ENCODE data around the gene TESMIN.

The TESMIN gene

GRCh38 chr11:68674461-68674860, 76.9 kb downstream of the TESMIN start:
- no peak overlapping the region for H3K4me3 ChIP-seq (ENCODE audit: low read length)
- no peak for TF ChIP-seq CTCF (IDR thresholded peaks at IDR 0.05; ENCODE audit: insufficient read depth, low read depth, low read length, missing control alignments)
- DNase-seq (ENCODE audit: low read depth): no peak

- DNase-seq (ENCODE audit: low read depth): no peak
These were observed 77.3 kb downstream of the TESMIN start for GRCh38 chr11:68673991-68674390.

GRCh38 chr11:68673306-68673945, 77.9 kb downstream of the TESMIN start:
- no peak for TF ChIP-seq CTCF (IDR thresholded peaks at IDR 0.05; ENCODE audit: insufficient read depth, low read depth, low read length, missing control alignments)
- no peak for DNase-seq (ENCODE audit: low read depth)
- no peak overlapping the region for H3K4me3 ChIP-seq (ENCODE audit: low read length)

More at GRCh38 chr11:68673991-68674390, 77.3 kb downstream of the TESMIN start:
- TF ChIP-seq CTCF (IDR thresholded peaks at IDR 0.05; ENCODE audit: insufficient read depth, low read depth, low read length, missing control alignments): no peak
- H3K4me3 ChIP-seq (ENCODE audit: low read length): no peak overlapping the region

- no peak for DNase-seq (ENCODE audit: low read depth)
- TF ChIP-seq CTCF (IDR thresholded peaks at IDR 0.05; ENCODE audit: insufficient read depth, low read depth, low read length, missing control alignments): no peak
- H3K4me3 ChIP-seq (ENCODE audit: low read length): no peak overlapping the region
These were observed 80.9 kb downstream of the TESMIN start for GRCh38 chr11:68670208-68670992.

- DNase-seq (ENCODE audit: low read depth): no peak
- no peak overlapping the region for H3K4me3 ChIP-seq (ENCODE audit: low read length)
These were observed 81.8 kb downstream of the TESMIN start for GRCh38 chr11:68669301-68670090.

More at GRCh38 chr11:68669301-68670090, 81.8 kb downstream of the TESMIN start:
- no peak for TF ChIP-seq CTCF (IDR thresholded peaks at IDR 0.05; ENCODE audit: insufficient read depth, low read depth, low read length, missing control alignments)
